IMR-90 (cell line): Measurements from ENCODE around the gene C15orf40. TPM values are rescaled to one million over a fixed set of nuclear protein-coding genes. Genes with fewer than 3 reads are reported as not detected.

ENCODE experiments used
- ATAC-seq: fragments of 200-7000 bp; cut with Tn5 transposase; 2 replicates; pipeline ENCODE4 v1.9.1; 2020; ENCODE audit warnings: low read depth, mild to moderate bottlenecking, moderate library complexity
- BruUV-seq: library from RNA; stranded (reverse); fragments of 400-500 nt; replicated peaks from 2 replicates; lab custom pipeline; 2021; lab: Mats Ljungman, UMichigan
- CTCF ChIA-PET: fragments of 300-600 bp; formaldehyde crosslinking; extraction: SDS; loops from one replicate; lab custom pipeline; 2021; ENCODE audit warnings: antibody characterized with exemption; lab: Yijun Ruan, JAX
- POLR2A ChIA-PET: fragments of 300-600 bp; sonication (Branson Sonifier 250); formaldehyde crosslinking; loops from one replicate; lab custom pipeline; 2022; ENCODE audit warnings: antibody characterized with exemption; ENCODE audit not compliant: unreplicated experiment; lab: Charles Lee
- DNase-seq: peaks from one replicate; pipeline ENCODE4 v3.0.0; 2013
- H2AFZ ChIP-seq: replicated peaks from 2 replicates; pipeline ENCODE3; 2013; ENCODE audit warnings: low read length, mild to moderate bottlenecking; ENCODE audit not compliant: poor library complexity
- H2AK5ac ChIP-seq: 2 replicates; pipeline ENCODE4 v1.6.1; 2013; ENCODE audit warnings: low read depth, low read length, inconsistent platforms
- H2AK9ac ChIP-seq: replicated peaks from 2 replicates; pipeline ENCODE3; 2013; ENCODE audit warnings: mild to moderate bottlenecking, low read depth, low read length, moderate library complexity; ENCODE audit not compliant: poor library complexity
- H2BK120ac ChIP-seq: 2 replicates; pipeline ENCODE4 v1.6.1; 2013; ENCODE audit warnings: low read depth, low read length, inconsistent platforms
- H2BK15ac ChIP-seq: 3 replicates; pipeline ENCODE4 v1.6.1; 2013; ENCODE audit warnings: low read depth, low read length, inconsistent platforms
- H2BK20ac ChIP-seq: 2 replicates; pipeline ENCODE4 v1.6.1; 2013; ENCODE audit warnings: low read depth, mild to moderate bottlenecking, inconsistent platforms, low read length, moderate library complexity
- H2BK5ac ChIP-seq: 2 replicates; pipeline ENCODE4 v1.6.1; 2013; ENCODE audit warnings: mild to moderate bottlenecking, low read depth, low read length, inconsistent platforms; ENCODE audit not compliant: poor library complexity, severe bottlenecking
- H3K14ac ChIP-seq: replicated peaks from 2 replicates; pipeline ENCODE4 v1.6.1; 2013; ENCODE audit warnings: low read depth, low read length, inconsistent platforms
- H3K18ac ChIP-seq: 2 replicates; pipeline ENCODE4 v1.6.1; 2013; ENCODE audit warnings: low read depth, low read length, control low read depth
- H3K23ac ChIP-seq: 2 replicates; pipeline ENCODE4 v1.6.1; 2013; ENCODE audit warnings: low read depth, low read length, inconsistent platforms
- H3K27ac ChIP-seq: 2 replicates; pipeline ENCODE4 v1.5.1; 2013; ENCODE audit warnings: mild to moderate bottlenecking, control low read depth, low read length; ENCODE audit not compliant: insufficient read depth
- H3K27me3 ChIP-seq: 2 replicates; pipeline ENCODE4 v1.6.1; 2013; ENCODE audit warnings: low read length; ENCODE audit not compliant: control insufficient read depth, insufficient read depth
- H3K36me3 ChIP-seq: 2 replicates; pipeline ENCODE4 v1.6.1; 2013; ENCODE audit warnings: low read length, mixed read lengths; ENCODE audit not compliant: control insufficient read depth, insufficient read depth
- H3K4ac ChIP-seq: 2 replicates; pipeline ENCODE4 v1.6.1; 2013; ENCODE audit warnings: low read depth, low read length, inconsistent platforms
- H3K4me1 ChIP-seq: 2 replicates; pipeline ENCODE4 v1.6.1; 2013; ENCODE audit warnings: low read length, mixed read lengths; ENCODE audit not compliant: control insufficient read depth, insufficient read depth
- H3K4me2 ChIP-seq: 2 replicates; pipeline ENCODE4 v1.6.1; 2013; ENCODE audit warnings: low read depth, mild to moderate bottlenecking, control low read depth, low read length, moderate library complexity
- H3K4me3 ChIP-seq: 2 replicates; pipeline ENCODE4 v1.5.1; 2013; ENCODE audit warnings: low read depth, mild to moderate bottlenecking, control low read depth, low read length, moderate library complexity; ENCODE audit not compliant: insufficient read depth
- H3K56ac ChIP-seq: 2 replicates; pipeline ENCODE4 v1.6.1; 2013; ENCODE audit warnings: low read length, inconsistent platforms; ENCODE audit not compliant: insufficient read depth; ENCODE audit errors: extremely low read depth
- H3K79me1 ChIP-seq, 2 experiments: 2 replicates each; pipeline ENCODE4 v1.6.1; 2013; ENCODE audit warnings: low read length in 2 of 2, inconsistent platforms in 1 of 2, low read depth in 1 of 2
- H3K9ac ChIP-seq: 2 replicates; pipeline ENCODE4 v1.6.1; 2013; ENCODE audit warnings: low read depth, low read length, control low read depth
- H3K9me1 ChIP-seq: 2 replicates; pipeline ENCODE4 v1.6.1; 2013; ENCODE audit warnings: low read length, inconsistent platforms; ENCODE audit not compliant: insufficient read depth
- H3K9me3 ChIP-seq: 2 replicates; pipeline ENCODE4 v1.6.1; 2013; ENCODE audit warnings: low read length; ENCODE audit not compliant: control insufficient read depth, insufficient read depth
- H4K20me1 ChIP-seq: 2 replicates; pipeline ENCODE4 v1.6.1; 2013; ENCODE audit warnings: low read length, inconsistent platforms; ENCODE audit not compliant: insufficient read depth
- H4K5ac ChIP-seq: 2 replicates; pipeline ENCODE4 v1.6.1; 2013; ENCODE audit warnings: mild to moderate bottlenecking, low read depth, low read length, control low read depth
- H4K8ac ChIP-seq, 2 experiments: 2 replicates each; pipeline ENCODE4 v1.6.1; 2013; ENCODE audit warnings: low read depth in 2 of 2, low read length in 2 of 2, control low read depth in 1 of 2, inconsistent platforms in 1 of 2
- H4K91ac ChIP-seq: 2 replicates; pipeline ENCODE4 v1.6.1; 2013; ENCODE audit warnings: low read depth, low read length, inconsistent platforms; ENCODE audit not compliant: insufficient read depth
- BHLHE40 ChIP-seq: fragments of 150-350 bp; IDR thresholded peaks from 2 replicates; pipeline ENCODE4 v1.6.1; 2016; ENCODE audit warnings: mild to moderate bottlenecking, low read depth, low read length
- CEBPB ChIP-seq: IDR thresholded peaks from 2 replicates; pipeline ENCODE4 v1.6.1; 2012; ENCODE audit warnings: low read depth, low read length, improper control_type of control experiment
- CTCF ChIP-seq: conservative IDR thresholded peaks from 2 replicates; pipeline ENCODE4 v1.5.1; 2012; ENCODE audit warnings: mild to moderate bottlenecking, low read depth, low read length, improper control_type of control experiment
- ELK1 ChIP-seq: fragments of 150-350 bp; IDR thresholded peaks from 2 replicates; pipeline ENCODE4 v1.6.1; 2016; ENCODE audit warnings: low read depth, mild to moderate bottlenecking, low read length, moderate library complexity, borderline replicate concordance
- FOS ChIP-seq: fragments of 150-350 bp; IDR thresholded peaks from 2 replicates; pipeline ENCODE4 v1.6.1; 2016; ENCODE audit warnings: low read depth, low read length
- RAD21 ChIP-seq: IDR thresholded peaks from 2 replicates; pipeline ENCODE4 v1.6.1; 2012; ENCODE audit warnings: low read length, improper control_type of control experiment
- RCOR1 ChIP-seq: IDR thresholded peaks from 2 replicates; pipeline ENCODE4 v1.6.1; 2012; ENCODE audit warnings: mild to moderate bottlenecking, low read length, improper control_type of control experiment; ENCODE audit not compliant: insufficient replicate concordance
- RFX5 ChIP-seq: IDR thresholded peaks from 2 replicates; pipeline ENCODE4 v1.8.0; 2012; ENCODE audit warnings: low read depth, mild to moderate bottlenecking, low read length, moderate library complexity
- SMC3 ChIP-seq: fragments of 150-350 bp; IDR thresholded peaks from 2 replicates; pipeline ENCODE4 v1.6.1; 2016; ENCODE audit warnings: low read depth, mild to moderate bottlenecking, antibody characterized with exemption, low read length, moderate library complexity
- WGBS, 2 experiments: methylation state at CpG; one replicate each; pipeline versions ENCODE4 v1.1.5 to v1.1.7; 2013; ENCODE audit warnings: missing lambda C conversion rate in 2 of 2; ENCODE audit not compliant: insufficient read length in 1 of 2; ENCODE audit errors: extremely low coverage in 2 of 2; 5-methylcytosine and 5-hydroxymethylcytosine counted together
- dilution Hi-C: fragments of 300-500 bp; cut with HindIII; formaldehyde crosslinking; loops from one replicate; pipeline ENCODE4 v1.14.3; 2018; ENCODE audit warnings: low sequenced_read_pairs; ENCODE audit not compliant: unreplicated experiment
- in situ Hi-C: fragments of 300-500 bp; cut with MboI; formaldehyde crosslinking; loops from 3 replicates; pipeline ENCODE4 v1.14.3; 2019; ENCODE audit warnings: low sequenced_read_pairs, inconsistent platforms, mixed read lengths
- intact Hi-C: fragments of 100-400 bp; cut with micrococcal nuclease; formaldehyde crosslinking; loops from 2 replicates; pipeline ENCODE4 v1.10.0; 2022
- polyA plus RNA-seq, 3 experiments: library from polyadenylated mRNA; depleted of rRNA; stranded (reverse); fragments of >200 nt; gene quantifications; 2 replicates each; pipeline ENCODE4 v1.2.3, GENCODE V29; 2012; ENCODE audit warnings: low replicate concordance in 1 of 3
- total RNA-seq: library from RNA; depleted of rRNA; stranded (reverse); fragments of >200 nt; gene quantifications from 2 replicates; pipeline ENCODE4 v1.2.3, GENCODE V29; 2012

C15orf40 gene
- total and polyA plus RNA-seq, 2 of the 4 experiments (the other 2 are of a cell fraction), result 7.0 to 10.7 TPM

GRCh38 chr15:82963471-82964341 is 47.7 kb downstream of the C15orf40 start:
- H3K23ac ChIP-seq, result no peak overlapping the region
- no peak overlapping the region for H3K4me2 ChIP-seq
- H3K4ac ChIP-seq, result no peak overlapping the region
- in situ Hi-C loops (no loop called here), intact Hi-C loops (no loop called here), dilution Hi-C loops (no loop called here)
- H3K9me3 ChIP-seq, result no peaks in the 10 kb centered on the region
- H3K4me3 ChIP-seq, result no peak overlapping the region
- H4K20me1 ChIP-seq, result no peaks in the 10 kb centered on the region
- H4K8ac ChIP-seq, result no peak overlapping the region
- no peaks in the 10 kb centered on the region for H3K36me3 ChIP-seq
- no peak overlapping the region for H2BK15ac ChIP-seq
- no peak overlapping the region for H4K91ac ChIP-seq
- H3K79me1 ChIP-seq, result no peaks in the 10 kb centered on the region
- no peaks in the 10 kb centered on the region for H3K4me1 ChIP-seq
- no peak overlapping the region for H2AK9ac ChIP-seq
- ChIA-PET CTCF (interaction anchor here (1.1 kb wide), 1 partner anchor 10 kb away, joined by 3 read pairs; no protein-coding TSS in a partner anchor), POLR2A (no interaction called here)
- H2BK5ac ChIP-seq, result no peak overlapping the region
- ATAC-seq (no peak), DNase-seq (no peak)
- no peak overlapping the region for H2AFZ ChIP-seq
- no CpG with 5 or more reads among the region's 7 CpGs for WGBS, 2 experiments
- H3K9ac ChIP-seq, result no peak overlapping the region
- H2AK5ac ChIP-seq, result no peak overlapping the region
- no peak for TF ChIP-seq SMC3
- TF ChIP-seq ELK1, result no peak
- no peak for TF ChIP-seq CEBPB
- TF ChIP-seq FOS, result no peak
- no peak for TF ChIP-seq BHLHE40
- no peak for TF ChIP-seq RFX5
- TF ChIP-seq RAD21, result no peak
- no peak for TF ChIP-seq CTCF
- no peak for TF ChIP-seq RCOR1
- H3K27me3 ChIP-seq, result peaks cover 6% of the 10 kb centered on the region
- H3K14ac ChIP-seq, result no peak overlapping the region
- H4K5ac ChIP-seq, result no peak overlapping the region
- no peak overlapping the region for H3K27ac ChIP-seq
- H3K9me1 ChIP-seq, result no peaks in the 10 kb centered on the region
- no peak overlapping the region for H2BK20ac ChIP-seq
- no peak overlapping the region for H3K18ac ChIP-seq
- no TSS peak for BruUV-seq
- no peak overlapping the region for H2BK120ac ChIP-seq
- H3K56ac ChIP-seq, result no peak overlapping the region
